HepG2 (cell line): ENCODE data around the gene KDM7A. TPM values are rescaled to one million over a fixed set of nuclear protein-coding genes. Genes with fewer than 3 reads are reported as not detected.

Experiments used
- ATAC-seq: fragments of 200-7000 bp; cut with Tn5 transposase; 3 replicates; pipeline ENCODE4 v1.9.1; 2020; ENCODE audit warnings: mild to moderate bottlenecking, moderate library complexity
- BruUV-seq: library from RNA; stranded (reverse); fragments of 400-500 nt; replicated peaks from 2 replicates; lab custom pipeline; 2021; lab: Mats Ljungman, UMichigan
- CTCF ChIA-PET: fragments of 300-600 bp; formaldehyde crosslinking; extraction: SDS; loops from one replicate; lab custom pipeline; 2021; ENCODE audit warnings: low total read pairs, inconsistent platforms, low intra/inter-chr PET ratio; lab: Yijun Ruan, JAX
- POLR2A ChIA-PET: fragments of 350-600 bp; sonication (Branson Sonifier 250); formaldehyde crosslinking; loops from one replicate; lab custom pipeline; 2020; ENCODE audit warnings: antibody characterized with exemption, inconsistent platforms; lab: Yijun Ruan, JAX
- DNase-seq: peaks from one replicate; pipeline ENCODE4 v3.0.0-alpha.2; 2015; ENCODE audit warnings: low spot score
- FAIRE-seq: peaks from 3 replicates; lab custom pipeline; 2011; peaks lifted over from hg19 to GRCh38; lab: Jason Lieb, UNC
- H2AFZ ChIP-seq: one replicate; pipeline ENCODE4 v1.6.1; 2011; ENCODE audit warnings: low read length, inconsistent platforms
- H3K27ac ChIP-seq: fragments of 300-600 bp; 3 replicates; pipeline ENCODE4 v1.8.0; 2011; ENCODE audit warnings: mixed run types, mild to moderate bottlenecking, mixed read lengths, low read length, inconsistent platforms; ENCODE audit not compliant: insufficient read depth; ENCODE audit errors: extremely low read length
- H3K27me3 ChIP-seq, 2 experiments: fragments of 200-600 bp in 1 of 2; 2 replicates in 1 of 2; 3 replicates in 1 of 2; pipeline versions ENCODE4 v1.6.0 to v1.8.0; 2011; ENCODE audit warnings: low read length in 2 of 2, mild to moderate bottlenecking in 2 of 2, moderate library complexity in 2 of 2, inconsistent platforms in 1 of 2; ENCODE audit not compliant: insufficient read depth in 2 of 2, control insufficient read depth in 1 of 2
- H3K36me3 ChIP-seq, 2 experiments: fragments of 200-600 bp in 1 of 2; replicated peaks in 1 of 2; 2 replicates in 1 of 2; 3 replicates in 1 of 2; pipeline versions ENCODE4 v1.5.1 to v1.8.0; 2011; ENCODE audit warnings: low read length in 2 of 2, inconsistent platforms in 1 of 2; ENCODE audit not compliant: insufficient read depth in 2 of 2, control insufficient read depth in 1 of 2
- H3K4me1 ChIP-seq: 2 replicates; pipeline ENCODE4 v1.5.1; 2012; ENCODE audit warnings: low read length, inconsistent platforms; ENCODE audit not compliant: insufficient read depth
- H3K4me2 ChIP-seq: 2 replicates; pipeline ENCODE4 v1.6.0; 2011; ENCODE audit warnings: low read depth, low read length, inconsistent platforms
- H3K4me3 ChIP-seq, 3 experiments: fragments of 200-600 bp in 1 of 3; sonication (generic), shearing (Covaris generic) in 1 of 3; replicated peaks in 1 of 3; 2 replicates each; pipeline ENCODE4 v1.5.1; 2011 to 2016; ENCODE audit warnings: low read length in 3 of 3, inconsistent platforms in 2 of 3, low read depth in 2 of 3, mild to moderate bottlenecking in 2 of 3, control low read depth in 1 of 3, mixed read lengths in 1 of 3; ENCODE audit not compliant: insufficient read depth in 1 of 3
- H3K79me2 ChIP-seq: one replicate; pipeline ENCODE4 v1.6.1; 2011; ENCODE audit warnings: low read length, inconsistent platforms; ENCODE audit not compliant: insufficient read depth
- H3K9ac ChIP-seq: 2 replicates; pipeline ENCODE4 v1.6.0; 2011; ENCODE audit warnings: mild to moderate bottlenecking, low read depth, low read length, inconsistent platforms; ENCODE audit not compliant: insufficient read depth
- H3K9me3 ChIP-seq: 2 replicates; pipeline ENCODE4 v1.5.1; 2012; ENCODE audit warnings: mild to moderate bottlenecking, low read length
- H4K20me1 ChIP-seq: 2 replicates; pipeline ENCODE4 v1.6.0; 2011; ENCODE audit warnings: inconsistent platforms, mild to moderate bottlenecking, low read length, moderate library complexity; ENCODE audit not compliant: insufficient read depth
- CENPX ChIP-seq: sonication (generic); formaldehyde crosslinking; IDR thresholded peaks from 2 replicates; pipeline ENCODE4 v1.9.0; 2021; ENCODE audit warnings: mild to moderate bottlenecking, missing genetic modification reagents, moderate library complexity
- EP300 ChIP-seq, 3 experiments: sonication (generic) in 1 of 3; formaldehyde crosslinking in 1 of 3; IDR thresholded peaks; 2 replicates each; pipeline versions ENCODE4 v1.5.1 to v1.6.1; 2011 to 2020; ENCODE audit warnings: low read depth in 2 of 3, low read length in 2 of 3, borderline replicate concordance in 1 of 3, improper control_type of control experiment in 1 of 3, mild to moderate bottlenecking in 1 of 3, missing genetic modification reagents in 1 of 3, moderate library complexity in 1 of 3
- GATA4 ChIP-seq: sonication (generic); IDR thresholded peaks from 2 replicates; pipeline ENCODE4 v1.6.1; 2016; ENCODE audit warnings: antibody characterized with exemption, low read depth, borderline replicate concordance
- NCOA5 ChIP-seq: sonication (generic); formaldehyde crosslinking; IDR thresholded peaks from 2 replicates; pipeline ENCODE4 v1.4.0; 2020; ENCODE audit warnings: missing genetic modification reagents
- NFATC3 ChIP-seq: sonication (generic); formaldehyde crosslinking; IDR thresholded peaks from 2 replicates; pipeline ENCODE4 v1.5.1; 2020; ENCODE audit warnings: mild to moderate bottlenecking, missing genetic modification reagents
- PPARG ChIP-seq: conservative IDR thresholded peaks from 2 replicates; pipeline ENCODE4 v1.6.1; 2016; ENCODE audit warnings: missing biosample characterization, missing genetic modification reagents
- RARG ChIP-seq: sonication (generic); formaldehyde crosslinking; IDR thresholded peaks from 2 replicates; pipeline ENCODE4 v1.4.0; 2020; ENCODE audit warnings: low read depth, mild to moderate bottlenecking, missing genetic modification reagents
- RFX3 ChIP-seq: IDR thresholded peaks from 2 replicates; pipeline ENCODE4 v1.6.1; 2016; ENCODE audit warnings: missing biosample characterization, missing genetic modification reagents
- SALL2 ChIP-seq: sonication (generic); formaldehyde crosslinking; IDR thresholded peaks from 2 replicates; pipeline ENCODE4 v1.8.1; 2023; ENCODE audit warnings: mild to moderate bottlenecking, missing genetic modification reagents, inconsistent platforms
- YY1 ChIP-seq: IDR thresholded peaks from 2 replicates; pipeline ENCODE4 v1.6.1; 2011; ENCODE audit warnings: low read length, low read depth, moderate library complexity, mild to moderate bottlenecking; ENCODE audit not compliant: insufficient read depth, insufficient replicate concordance
- ZNF382 ChIP-seq: sonication (generic); formaldehyde crosslinking; IDR thresholded peaks from 2 replicates; pipeline ENCODE4 v1.5.0; 2020; ENCODE audit warnings: missing genetic modification reagents, mild to moderate bottlenecking, borderline replicate concordance
- ZNF598 ChIP-seq: sonication (generic); formaldehyde crosslinking; IDR thresholded peaks from 2 replicates; pipeline ENCODE4 v1.5.1; 2020; ENCODE audit warnings: mild to moderate bottlenecking, missing genetic modification reagents, borderline replicate concordance
- ZNF619 ChIP-seq: sonication (generic); formaldehyde crosslinking; IDR thresholded peaks from 2 replicates; pipeline ENCODE4 v1.4.0; 2020; ENCODE audit warnings: mild to moderate bottlenecking, missing genetic modification reagents
- WGBS: methylation state at CpG from one replicate; pipeline ENCODE4 v1.1.6; 2017; ENCODE audit warnings: low lambda C conversion rate; 5-methylcytosine and 5-hydroxymethylcytosine counted together
- in situ Hi-C: cut with HindIII; loops from 2 replicates; pipeline ENCODE4 v1.10.0; 2017; ENCODE audit warnings: low pct_unique_long_range_greater_than_20kb; ENCODE audit not compliant: extremely low pct_ligation_motif_present
- intact Hi-C: fragments of 100-400 bp; cut with micrococcal nuclease; formaldehyde crosslinking; loops from one replicate; pipeline ENCODE4 v1.10.0; 2022; ENCODE audit not compliant: unreplicated experiment
- polyA plus RNA-seq, 8 experiments: library from polyadenylated mRNA; depleted of rRNA in 3 of 8; stranded (reverse) in 7 of 8; unstranded in 1 of 8; fragments of >200 nt; fragmentation: Illumina TruSeq in 4 of 8; extraction: Trizol in 4 of 8; gene quantifications; 2 replicates each; pipeline versions ENCODE4 v1.2.1 to v1.2.3, GENCODE V29; 2011 to 2016; ENCODE audit warnings: low read depth in 4 of 8, missing spikeins in 1 of 8, mixed read lengths in 1 of 8; ENCODE audit not compliant: insufficient read depth in 1 of 8
- total RNA-seq, 5 experiments: library from RNA; depleted of rRNA; stranded (reverse); fragments of >200 nt; fragmentation: Illumina TruSeq; extraction: Trizol; gene quantifications; 2 replicates each; pipeline ENCODE4 v1.2.3, GENCODE V29; 2016; ENCODE audit warnings: low read depth in 1 of 5
- TF ChIP-seq, protein P1 (sequence below): sonication (generic); formaldehyde crosslinking; IDR thresholded peaks from 2 replicates; pipeline ENCODE4 v1.5.1; 2020; ENCODE audit warnings: mild to moderate bottlenecking, missing genetic modification reagents, borderline replicate concordance

Gene KDM7A
- total and polyA plus RNA-seq, 2 of the 13 experiments (the other 11 are each of a cell fraction or from before 2014, with no cell fraction given): 10.8 to 16.8 TPM

DNA sequence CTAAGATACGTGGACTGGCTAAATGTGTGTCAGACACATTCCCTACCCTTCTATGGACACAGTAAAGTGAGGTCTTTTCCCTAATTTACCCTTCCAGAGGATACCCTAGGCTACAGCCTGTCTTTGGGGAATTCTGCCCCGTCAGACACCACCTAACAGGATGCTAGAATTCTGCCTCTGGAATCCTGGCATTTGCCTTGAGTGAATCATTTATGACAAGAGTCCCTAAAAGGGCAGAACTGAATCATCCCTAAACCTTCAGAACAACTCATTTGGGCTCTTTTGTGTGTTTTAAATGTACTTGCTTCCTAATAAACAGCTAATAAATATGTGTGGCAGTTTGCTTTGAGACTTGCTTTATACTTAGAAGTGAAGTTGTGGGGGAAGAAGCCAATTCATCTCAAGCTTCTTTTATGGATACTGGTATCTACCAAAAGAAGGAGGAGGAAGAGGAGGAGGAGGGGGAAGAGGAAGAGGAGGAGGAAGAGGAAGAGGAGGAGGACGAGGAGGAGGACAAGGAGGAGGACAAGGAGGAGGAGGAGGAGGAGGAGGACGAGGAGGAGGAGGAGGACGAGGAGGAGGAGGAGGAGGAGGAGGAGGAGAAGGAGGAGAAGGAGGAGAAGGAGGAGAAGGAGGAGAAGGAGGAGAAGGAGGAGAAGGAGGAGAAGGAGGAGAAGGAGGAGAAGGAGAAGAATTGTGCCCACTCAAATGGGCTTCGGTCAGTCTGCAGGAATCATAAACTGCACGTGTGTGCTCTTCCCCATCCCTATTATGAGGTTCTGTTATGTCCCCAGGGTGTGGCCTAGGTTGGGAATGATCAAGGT is 141.2 kb downstream of the KDM7A start:
- H3K4me3 ChIP-seq: no peak overlapping the region
- H3K9ac ChIP-seq: no peak overlapping the region
- H3K4me2 ChIP-seq: no peak overlapping the region
- DNase-seq: no peak
- no peaks in the 10 kb centered on the region for H3K79me2 ChIP-seq
- no peak overlapping the region for H2AFZ ChIP-seq
- BruUV-seq: no TSS peak
- H3K9me3 ChIP-seq: no peaks in the 10 kb centered on the region
- no peaks in the 10 kb centered on the region for H4K20me1 ChIP-seq
- no peaks in the 10 kb centered on the region for H3K27me3 ChIP-seq
- H3K4me1 ChIP-seq: no peaks in the 10 kb centered on the region
- no peak overlapping the region for H3K27ac ChIP-seq
- ChIA-PET POLR2A (no interaction called here), CTCF (no interaction called here)
- ATAC-seq: no peak
- H3K36me3 ChIP-seq: peaks cover 8 to 32% of the 10 kb centered on the region in 2 experiments; a peak in 4 of 5 replicates
- intact Hi-C loops (no loop called here), in situ Hi-C loops (no loop called here)
- TF ChIP-seq ZNF382 (CRISPR knock-in tag) (no peak), ZNF619 (CRISPR knock-in tag) (no peak), ZNF598 (CRISPR knock-in tag) (no peak), PPARG (CRISPR knock-in tag) (no peak), YY1 (no peak), CENPX (CRISPR knock-in tag) (no peak), RFX3 (CRISPR knock-in tag) (no peak), EP300 (IDR thresholded peaks at IDR 0.05; ENCODE audit: low read depth in 2 of 2, low read length in 2 of 2) (no peak), EP300 (CRISPR knock-in tag; IDR thresholded peaks at IDR 0.05; ENCODE audit: borderline replicate concordance) (no peak), NCOA5 (no peak), SALL2 (CRISPR knock-in tag) (no peak), GATA4 (no peak), NFATC3 (CRISPR knock-in tag) (no peak), RARG (CRISPR knock-in tag) (no peak)
- TF ChIP-seq, protein P1, sequence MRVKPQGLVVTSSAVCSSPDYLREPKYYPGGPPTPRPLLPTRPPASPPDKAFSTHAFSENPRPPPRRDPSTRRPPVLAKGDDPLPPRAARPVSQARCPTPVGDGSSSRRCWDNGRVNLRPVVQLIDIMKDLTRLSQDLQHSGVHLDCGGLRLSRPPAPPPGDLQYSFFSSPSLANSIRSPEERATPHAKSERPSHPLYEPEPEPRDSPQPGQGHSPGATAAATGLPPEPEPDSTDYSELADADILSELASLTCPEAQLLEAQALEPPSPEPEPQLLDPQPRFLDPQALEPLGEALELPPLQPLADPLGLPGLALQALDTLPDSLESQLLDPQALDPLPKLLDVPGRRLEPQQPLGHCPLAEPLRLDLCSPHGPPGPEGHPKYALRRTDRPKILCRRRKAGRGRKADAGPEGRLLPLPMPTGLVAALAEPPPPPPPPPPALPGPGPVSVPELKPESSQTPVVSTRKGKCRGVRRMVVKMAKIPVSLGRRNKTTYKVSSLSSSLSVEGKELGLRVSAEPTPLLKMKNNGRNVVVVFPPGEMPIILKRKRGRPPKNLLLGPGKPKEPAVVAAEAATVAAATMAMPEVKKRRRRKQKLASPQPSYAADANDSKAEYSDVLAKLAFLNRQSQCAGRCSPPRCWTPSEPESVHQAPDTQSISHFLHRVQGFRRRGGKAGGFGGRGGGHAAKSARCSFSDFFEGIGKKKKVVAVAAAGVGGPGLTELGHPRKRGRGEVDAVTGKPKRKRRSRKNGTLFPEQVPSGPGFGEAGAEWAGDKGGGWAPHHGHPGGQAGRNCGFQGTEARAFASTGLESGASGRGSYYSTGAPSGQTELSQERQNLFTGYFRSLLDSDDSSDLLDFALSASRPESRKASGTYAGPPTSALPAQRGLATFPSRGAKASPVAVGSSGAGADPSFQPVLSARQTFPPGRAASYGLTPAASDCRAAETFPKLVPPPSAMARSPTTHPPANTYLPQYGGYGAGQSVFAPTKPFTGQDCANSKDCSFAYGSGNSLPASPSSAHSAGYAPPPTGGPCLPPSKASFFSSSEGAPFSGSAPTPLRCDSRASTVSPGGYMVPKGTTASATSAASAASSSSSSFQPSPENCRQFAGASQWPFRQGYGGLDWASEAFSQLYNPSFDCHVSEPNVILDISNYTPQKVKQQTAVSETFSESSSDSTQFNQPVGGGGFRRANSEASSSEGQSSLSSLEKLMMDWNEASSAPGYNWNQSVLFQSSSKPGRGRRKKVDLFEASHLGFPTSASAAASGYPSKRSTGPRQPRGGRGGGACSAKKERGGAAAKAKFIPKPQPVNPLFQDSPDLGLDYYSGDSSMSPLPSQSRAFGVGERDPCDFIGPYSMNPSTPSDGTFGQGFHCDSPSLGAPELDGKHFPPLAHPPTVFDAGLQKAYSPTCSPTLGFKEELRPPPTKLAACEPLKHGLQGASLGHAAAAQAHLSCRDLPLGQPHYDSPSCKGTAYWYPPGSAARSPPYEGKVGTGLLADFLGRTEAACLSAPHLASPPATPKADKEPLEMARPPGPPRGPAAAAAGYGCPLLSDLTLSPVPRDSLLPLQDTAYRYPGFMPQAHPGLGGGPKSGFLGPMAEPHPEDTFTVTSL (CRISPR knock-in tag): no peak
- 90% methylated on average over 7 of the region's 7 CpGs for WGBS
- FAIRE-seq: no peak
